A375 (cell line): ENCODE results near the gene DHX15. TPM values are rescaled to one million over a fixed set of nuclear protein-coding genes. Genes with fewer than 3 reads are reported as not detected.

Source experiments
- small RNA-seq: library from RNA; depleted of rRNA; stranded (forward); fragments of <200 nt; gene quantifications from one replicate; pipeline ENCODE3, GENCODE V24; 2014
- total RNA-seq: library from RNA; depleted of rRNA; stranded (reverse); fragments of >200 nt; shearing (Covaris generic); gene quantifications from 2 replicates; pipeline ENCODE4 v1.2.3, GENCODE V29; 2014; rRNA removed

DHX15 gene
- 173 and 187 TPM in 2 replicates for total RNA-seq

GRCh38 chr4:24584211-24584850 is at the start of gene DHX15:
Gene DHX15 (minus strand): TSS chr4:24584554. CDS start chr4:24584393, 161 bp downstream.

Small RNA genes lying within 50 kb of the gene (small RNA-seq; reads per million reads assigned to genes)
- gene MIR573 (0.13 reads per million), gene RN7SL16P (not detected)

Other genes with a start within 250 kb of the DHX15 start
- gene SOD3, start 211.0 kb upstream of the DHX15 start, total RNA-seq = 20.3 and 22.3 TPM in 2 replicates